ENCODE data around the gene ITPRIP.

Gene ITPRIP

GRCh38 chr10:104304927-104305326 is 33.3 kb downstream of the ITPRIP start:
- DNase-seq = no peak

- no peak for DNase-seq
These were observed 33.9 kb downstream of the ITPRIP start for GRCh38 chr10:104304356-104304745.

GRCh38 chr10:104303594-104304355 is 34.5 kb downstream of the ITPRIP start:
- no peak for DNase-seq

GRCh38 chr10:104301907-104302690 is 36.2 kb downstream of the ITPRIP start:
- DNase-seq = no peak

GRCh38 chr10:104300736-104301292 is 37.5 kb downstream of the ITPRIP start:
- DNase-seq = peak; percentile 96

- DNase-seq = peak; percentile 93
These were observed 38.1 kb downstream of the ITPRIP start for GRCh38 chr10:104300002-104300735.

GRCh38 chr10:104299031-104299904 is 39.0 kb downstream of the ITPRIP start:
- peak; percentile 75 for DNase-seq

GRCh38 chr10:104297697-104298660 is 40.3 kb downstream of the ITPRIP start:
- peak; percentile 85 for DNase-seq

- DNase-seq = no peak
These were observed 41.4 kb downstream of the ITPRIP start for GRCh38 chr10:104296687-104297436.

- no peak for DNase-seq
These were observed 44.4 kb downstream of the ITPRIP start for GRCh38 chr10:104293781-104294321.

GRCh38 chr10:104293011-104293410 is 45.3 kb downstream of the ITPRIP start:
- DNase-seq = peak; percentile 46

GRCh38 chr10:104291439-104291951 is 46.8 kb downstream of the ITPRIP start:
- peak; percentile 85 for DNase-seq

GRCh38 chr10:104288355-104288754 is 49.9 kb downstream of the ITPRIP start:
- DNase-seq = no peak

GRCh38 chr10:104286939-104287338 is 51.3 kb downstream of the ITPRIP start:
- no peak for DNase-seq

GRCh38 chr10:104284846-104285245 is 53.4 kb downstream of the ITPRIP start:
- DNase-seq = no peak

- DNase-seq = no peak
These were observed 56.6 kb downstream of the ITPRIP start for GRCh38 chr10:104281694-104282093.

GRCh38 chr10:104279550-104280259 is 58.6 kb downstream of the ITPRIP start:
- DNase-seq = no peak

- DNase-seq = no peak
These were observed 60.5 kb downstream of the ITPRIP start for GRCh38 chr10:104277785-104278184.

GRCh38 chr10:104276192-104276591 is 62.1 kb downstream of the ITPRIP start:
- no peak for DNase-seq

All from fibroblast of skin of back (primary cell).